Measurements from ENCODE around the gene LRRC42.
"Not testable (repeated sequence)": the region's sequence is repeated elsewhere in the genome, so short reads cannot be mapped to it uniquely, and the experiment has no call there.

Gene LRRC42

GRCh38 chr1:53992085-53992874 is 46.1 kb downstream of the LRRC42 start:
- H3K27ac ChIP-seq (ENCODE audit: low read length): no peak overlapping the region
- peak; percentile 35 for DNase-seq (ENCODE audit: low read depth, low spot score)
- no peaks in the 10 kb centered on the region for H3K36me3 ChIP-seq (ENCODE audit: control insufficient read depth, insufficient read depth, low read length)
- no peak overlapping the region for H3K4me3 ChIP-seq (ENCODE audit: low read length)
- H3K9me3 ChIP-seq (ENCODE audit: control insufficient read depth, insufficient read depth, low read length): no peaks in the 10 kb centered on the region
- H3K4me1 ChIP-seq (ENCODE audit: control insufficient read depth, insufficient read depth, low read length): no peaks in the 10 kb centered on the region
- no CpG with 5 or more reads among the region's 4 CpGs for WGBS (ENCODE audit: insufficient coverage, insufficient read length)
- H3K27me3 ChIP-seq (ENCODE audit: control insufficient read depth, insufficient read depth, low read length): no peaks in the 10 kb centered on the region

DNA sequence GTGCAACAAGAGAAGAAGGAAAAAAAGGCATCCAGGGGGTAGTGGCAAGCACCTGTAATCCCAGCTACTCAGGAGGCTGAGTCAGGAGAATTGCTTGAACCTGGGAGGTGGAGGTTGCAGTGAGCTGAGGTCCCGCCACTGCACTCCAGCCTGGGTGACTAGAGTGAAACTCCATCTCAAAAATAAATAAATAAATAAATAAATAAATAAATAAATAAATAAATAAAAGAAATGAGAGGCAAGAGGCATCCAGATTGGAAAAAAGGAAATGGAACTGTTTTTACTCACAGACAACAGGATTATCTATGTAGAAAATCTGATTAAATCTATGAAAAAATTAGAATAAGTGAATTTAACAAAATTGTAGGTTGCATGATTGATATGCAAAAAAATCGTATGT is 48.4 kb downstream of the LRRC42 start:
- not testable (repeated sequence) for H3K27me3 ChIP-seq (ENCODE audit: control insufficient read depth, insufficient read depth, low read length); H3K9me3 ChIP-seq (ENCODE audit: control insufficient read depth, insufficient read depth, low read length); H3K36me3 ChIP-seq (ENCODE audit: control insufficient read depth, insufficient read depth, low read length); H3K4me3 ChIP-seq (ENCODE audit: low read length); DNase-seq (ENCODE audit: low read depth, low spot score); H3K27ac ChIP-seq (ENCODE audit: low read length); H3K4me1 ChIP-seq (ENCODE audit: control insufficient read depth, insufficient read depth, low read length)
- no CpG with 5 or more reads among the region's 2 CpGs for WGBS (ENCODE audit: insufficient coverage, insufficient read length)

- no peaks in the 10 kb centered on the region for H3K36me3 ChIP-seq (ENCODE audit: control insufficient read depth, insufficient read depth, low read length)
- H3K4me3 ChIP-seq (ENCODE audit: low read length): no peak overlapping the region
- no CpG with 5 or more reads among the region's 1 CpG for WGBS (ENCODE audit: insufficient coverage, insufficient read length)
- no peaks in the 10 kb centered on the region for H3K9me3 ChIP-seq (ENCODE audit: control insufficient read depth, insufficient read depth, low read length)
- H3K27me3 ChIP-seq (ENCODE audit: control insufficient read depth, insufficient read depth, low read length): no peaks in the 10 kb centered on the region
- no peaks in the 10 kb centered on the region for H3K4me1 ChIP-seq (ENCODE audit: control insufficient read depth, insufficient read depth, low read length)
- H3K27ac ChIP-seq (ENCODE audit: low read length): no peak overlapping the region
- DNase-seq (ENCODE audit: low read depth, low spot score): no peak
These were observed 49.5 kb downstream of the LRRC42 start for GRCh38 chr1:53995683-53996082.

DNA sequence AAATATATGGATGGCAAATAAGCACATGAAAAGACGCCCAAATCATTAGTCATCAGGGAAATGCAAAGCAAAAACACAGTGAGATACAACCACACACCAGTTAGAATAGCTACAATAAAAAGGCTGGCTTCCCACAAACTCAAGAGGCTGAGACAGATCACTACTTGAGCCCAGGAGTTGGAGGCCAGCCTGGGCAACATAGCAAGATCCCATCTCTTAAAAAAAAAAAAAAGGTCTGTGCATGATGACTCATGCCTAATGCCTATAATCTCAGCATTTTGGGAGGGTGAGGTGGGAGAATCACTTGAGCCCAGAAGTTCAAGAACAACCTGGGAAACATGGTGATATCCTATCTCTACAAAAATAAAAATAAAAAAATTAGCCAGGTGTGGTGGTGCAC is 52.1 kb downstream of the LRRC42 start:
- Histone ChIP-seq H3K4me3 (ENCODE audit: low read length) (no peak overlapping the region), H3K27me3 (ENCODE audit: control insufficient read depth, insufficient read depth, low read length) (no peaks in the 10 kb centered on the region), H3K9me3 (ENCODE audit: control insufficient read depth, insufficient read depth, low read length) (no peaks in the 10 kb centered on the region), H3K27ac (ENCODE audit: low read length) (no peak overlapping the region), H3K4me1 (ENCODE audit: control insufficient read depth, insufficient read depth, low read length) (no peaks in the 10 kb centered on the region), H3K36me3 (ENCODE audit: control insufficient read depth, insufficient read depth, low read length) (no peaks in the 10 kb centered on the region)
- no CpG with 5 or more reads among the region's 1 CpG for WGBS (ENCODE audit: insufficient coverage, insufficient read length)
- no peak for DNase-seq (ENCODE audit: low read depth, low spot score)

DNA sequence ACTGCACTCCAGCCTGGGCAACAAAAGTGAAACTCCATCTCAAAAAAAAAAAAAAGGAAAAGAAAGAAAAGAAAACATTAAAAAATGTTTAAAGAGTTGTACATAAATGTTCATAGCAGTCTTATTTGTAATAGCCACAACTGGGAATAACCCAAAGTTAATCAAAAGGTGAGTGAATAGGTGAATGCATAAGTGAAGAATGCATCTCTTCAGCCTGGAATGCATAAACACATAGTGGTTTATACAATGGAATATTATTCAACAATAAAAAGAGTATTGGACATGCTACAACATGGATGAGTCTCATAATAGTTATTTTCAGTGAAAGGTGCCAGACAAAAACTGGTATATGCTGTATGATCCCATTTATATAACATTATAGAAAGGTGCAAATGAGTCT is 53.8 kb downstream of the LRRC42 start:
- Histone ChIP-seq H3K4me1 (ENCODE audit: control insufficient read depth, insufficient read depth, low read length) (no peaks in the 10 kb centered on the region), H3K9me3 (ENCODE audit: control insufficient read depth, insufficient read depth, low read length) (no peaks in the 10 kb centered on the region), H3K4me3 (ENCODE audit: low read length) (no peak overlapping the region), H3K36me3 (ENCODE audit: control insufficient read depth, insufficient read depth, low read length) (no peaks in the 10 kb centered on the region), H3K27ac (ENCODE audit: low read length) (no peak overlapping the region), H3K27me3 (ENCODE audit: control insufficient read depth, insufficient read depth, low read length) (no peaks in the 10 kb centered on the region)
- no peak for DNase-seq (ENCODE audit: low read depth, low spot score)

DNA sequence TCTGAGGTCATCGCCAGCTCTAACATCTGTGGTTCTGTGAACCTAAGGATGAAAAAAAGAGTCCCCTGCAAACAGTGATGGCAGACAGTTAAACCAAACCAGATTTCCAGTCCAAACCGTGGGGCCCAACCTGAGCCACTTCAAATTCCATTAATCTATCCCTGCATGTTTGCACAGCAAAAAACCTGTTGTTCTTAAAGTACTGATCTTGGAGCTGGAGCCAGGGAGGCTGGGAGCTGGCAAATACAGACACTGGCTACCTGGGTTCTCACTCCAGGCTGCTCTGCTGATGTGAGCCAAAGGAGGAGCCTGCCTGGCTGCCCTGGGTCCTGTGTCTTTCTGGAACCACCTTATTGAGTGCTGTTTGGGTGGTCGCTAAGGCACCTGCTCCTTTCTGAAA is 55.4 kb downstream of the LRRC42 start:
- DNase-seq (ENCODE audit: low read depth, low spot score): no peak
- Histone ChIP-seq H3K36me3 (ENCODE audit: control insufficient read depth, insufficient read depth, low read length) (no peaks in the 10 kb centered on the region), H3K4me1 (ENCODE audit: control insufficient read depth, insufficient read depth, low read length) (no peaks in the 10 kb centered on the region), H3K27me3 (ENCODE audit: control insufficient read depth, insufficient read depth, low read length) (no peaks in the 10 kb centered on the region), H3K9me3 (ENCODE audit: control insufficient read depth, insufficient read depth, low read length) (no peaks in the 10 kb centered on the region), H3K4me3 (ENCODE audit: low read length) (no peak overlapping the region), H3K27ac (ENCODE audit: low read length) (no peak overlapping the region)
- no CpG with 5 or more reads among the region's 3 CpGs for WGBS (ENCODE audit: insufficient coverage, insufficient read length)

- Histone ChIP-seq H3K4me3 (ENCODE audit: low read length) (no peak overlapping the region), H3K27ac (ENCODE audit: low read length) (no peak overlapping the region), H3K27me3 (ENCODE audit: control insufficient read depth, insufficient read depth, low read length) (no peaks in the 10 kb centered on the region), H3K9me3 (ENCODE audit: control insufficient read depth, insufficient read depth, low read length) (no peaks in the 10 kb centered on the region), H3K4me1 (ENCODE audit: control insufficient read depth, insufficient read depth, low read length) (no peaks in the 10 kb centered on the region), H3K36me3 (ENCODE audit: control insufficient read depth, insufficient read depth, low read length) (no peaks in the 10 kb centered on the region)
- no peak for DNase-seq (ENCODE audit: low read depth, low spot score)
- no CpG with 5 or more reads among the region's 9 CpGs for WGBS (ENCODE audit: insufficient coverage, insufficient read length)
These were observed 56.5 kb downstream of the LRRC42 start for GRCh38 chr1:54002544-54003248.

- WGBS (ENCODE audit: insufficient coverage, insufficient read length): no CpG with 5 or more reads among the region's 12 CpGs
- Histone ChIP-seq H3K27ac (ENCODE audit: low read length) (no peak overlapping the region), H3K4me3 (ENCODE audit: low read length) (no peak overlapping the region), H3K9me3 (ENCODE audit: control insufficient read depth, insufficient read depth, low read length) (no peaks in the 10 kb centered on the region), H3K36me3 (ENCODE audit: control insufficient read depth, insufficient read depth, low read length) (no peaks in the 10 kb centered on the region), H3K4me1 (ENCODE audit: control insufficient read depth, insufficient read depth, low read length) (no peaks in the 10 kb centered on the region), H3K27me3 (ENCODE audit: control insufficient read depth, insufficient read depth, low read length) (no peaks in the 10 kb centered on the region)
- DNase-seq (ENCODE audit: low read depth, low spot score): no peak
These were observed 57.1 kb downstream of the LRRC42 start for GRCh38 chr1:54003249-54003646.

GRCh38 chr1:54003750-54004480 is 57.8 kb downstream of the LRRC42 start:
- not testable (repeated sequence) for H3K4me3 ChIP-seq (ENCODE audit: low read length); H3K27ac ChIP-seq (ENCODE audit: low read length); H3K9me3 ChIP-seq (ENCODE audit: control insufficient read depth, insufficient read depth, low read length); DNase-seq (ENCODE audit: low read depth, low spot score); H3K36me3 ChIP-seq (ENCODE audit: control insufficient read depth, insufficient read depth, low read length); H3K4me1 ChIP-seq (ENCODE audit: control insufficient read depth, insufficient read depth, low read length); H3K27me3 ChIP-seq (ENCODE audit: control insufficient read depth, insufficient read depth, low read length)
- no CpG with 5 or more reads among the region's 19 CpGs for WGBS (ENCODE audit: insufficient coverage, insufficient read length)

DNA sequence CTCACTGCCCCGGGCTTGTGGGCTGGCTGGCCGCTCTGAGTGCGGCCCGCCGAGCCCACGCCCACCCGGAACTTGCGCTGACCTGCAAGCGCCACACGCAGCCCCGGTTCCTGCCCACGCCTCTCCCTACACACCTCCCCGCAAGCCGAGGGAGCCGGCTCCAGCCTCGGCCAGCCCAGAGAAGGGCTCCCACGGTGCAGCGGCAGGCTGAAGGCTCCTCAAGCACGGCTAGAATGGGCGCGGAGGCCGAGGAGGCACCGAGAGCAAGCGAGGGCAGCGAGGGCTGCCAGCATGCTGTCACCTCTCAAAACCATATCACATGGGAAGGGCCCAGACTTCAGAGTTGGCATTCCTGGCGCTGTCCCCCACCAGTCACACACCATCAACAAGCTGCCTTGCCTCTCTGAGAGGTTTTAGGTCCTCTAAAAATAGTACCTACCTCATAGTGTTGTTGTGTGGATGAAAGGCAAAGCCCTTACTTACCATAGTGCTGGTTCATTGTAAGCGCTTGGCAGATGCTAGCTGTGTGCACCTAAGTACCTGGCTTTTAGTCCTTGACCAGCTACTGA is 58.4 kb downstream of the LRRC42 start:
- H3K9me3 ChIP-seq (ENCODE audit: control insufficient read depth, insufficient read depth, low read length): no peaks in the 10 kb centered on the region
- no peak overlapping the region for H3K4me3 ChIP-seq (ENCODE audit: low read length)
- H3K27me3 ChIP-seq (ENCODE audit: control insufficient read depth, insufficient read depth, low read length): no peaks in the 10 kb centered on the region
- DNase-seq (ENCODE audit: low read depth, low spot score): no peak
- no CpG with 5 or more reads among the region's 27 CpGs for WGBS (ENCODE audit: insufficient coverage, insufficient read length)
- no peaks in the 10 kb centered on the region for H3K36me3 ChIP-seq (ENCODE audit: control insufficient read depth, insufficient read depth, low read length)
- no peak overlapping the region for H3K27ac ChIP-seq (ENCODE audit: low read length)
- H3K4me1 ChIP-seq (ENCODE audit: control insufficient read depth, insufficient read depth, low read length): no peaks in the 10 kb centered on the region
